ENCODE data around the gene SRSF4. TPM values are rescaled to one million over a fixed set of nuclear protein-coding genes. Genes with fewer than 3 reads are reported as not detected.

Gene SRSF4
- polyA plus RNA-seq, 3 donors, result 115 to 141 (median 127) TPM

GRCh38 chr1:29208442-29208841, 26.7 kb upstream of the SRSF4 start:
- DNase-seq, result no peak

GRCh38 chr1:29202584-29203340, 21.1 kb upstream of the SRSF4 start:
- peak; percentile 92 for DNase-seq

- DNase-seq, result no peak
Observed at GRCh38 chr1:29202053-29202452, 20.4 kb upstream of the SRSF4 start.

GRCh38 chr1:29201595-29202051, 19.9 kb upstream of the SRSF4 start:
- DNase-seq, result no peak

- DNase-seq, result no peak
Observed at GRCh38 chr1:29200906-29201594, 19.4 kb upstream of the SRSF4 start.

GRCh38 chr1:29197993-29198392, 16.3 kb upstream of the SRSF4 start:
- DNase-seq, result no peak

- DNase-seq, result no peak
Observed at GRCh38 chr1:29197590-29197924, 15.9 kb upstream of the SRSF4 start.

- DNase-seq, result no peak
Observed at GRCh38 chr1:29196863-29197589, 15.3 kb upstream of the SRSF4 start.

GRCh38 chr1:29195881-29196291, 14.2 kb upstream of the SRSF4 start:
- no peak for DNase-seq

GRCh38 chr1:29193879-29194455, 12.3 kb upstream of the SRSF4 start:
- DNase-seq, result no peak

GRCh38 chr1:29190718-29191117, 9.0 kb upstream of the SRSF4 start:
- no peak for DNase-seq

- DNase-seq, result no peak
Observed at GRCh38 chr1:29186707-29187106, 5.0 kb upstream of the SRSF4 start.

GRCh38 chr1:29186252-29186651, 4.6 kb upstream of the SRSF4 start:
- DNase-seq, result no peak

GRCh38 chr1:29183287-29183686, 1.6 kb upstream of the SRSF4 start:
- no peak for DNase-seq

GRCh38 chr1:29180497-29181412, 945 bp downstream of the SRSF4 start:
- DNase-seq, result no peak

- no peak for DNase-seq
Observed at GRCh38 chr1:29179641-29180184, 2.0 kb downstream of the SRSF4 start.

- DNase-seq, result no peak
Observed at GRCh38 chr1:29177022-29177705, 4.5 kb downstream of the SRSF4 start.

- DNase-seq, result no peak
Observed at GRCh38 chr1:29176576-29176975, 5.1 kb downstream of the SRSF4 start.

- DNase-seq, result no peak
Observed at GRCh38 chr1:29172415-29172939, 9.2 kb downstream of the SRSF4 start.

- DNase-seq, result no peak
Observed at GRCh38 chr1:29171521-29171920, 10.2 kb downstream of the SRSF4 start.
